Left hindlimb (tissue), 1 donor: ENCODE measurements around the gene PRX.
"Not testable (repeated sequence)": the region's sequence is repeated elsewhere in the genome, so short reads cannot be mapped to it uniquely, and the experiment has no call there.

Source experiments
- DNase-seq: peaks from one replicate; pipeline ENCODE4 v3.0.0-alpha.2; 2018

PRX gene

GRCh38 chr19:40438284-40438683 lies 25.1 kb upstream of the PRX start:
- no peak for DNase-seq

- peak; percentile 95 for DNase-seq
These were observed 20.4 kb upstream of the PRX start for GRCh38 chr19:40433391-40434216.

- not testable (repeated sequence) for DNase-seq
These were observed 19.6 kb upstream of the PRX start for GRCh38 chr19:40432760-40433159.

GRCh38 chr19:40431698-40432097 lies 18.5 kb upstream of the PRX start:
- DNase-seq, result no peak

- DNase-seq, result not testable (repeated sequence)
These were observed 17.1 kb upstream of the PRX start for GRCh38 chr19:40430242-40430641.

- DNase-seq, result not testable (repeated sequence)
These were observed 15.0 kb upstream of the PRX start for GRCh38 chr19:40428197-40428596.

- peak; percentile 100 for DNase-seq
These were observed 12.5 kb upstream of the PRX start, which contains the start of gene SERTAD1 for GRCh38 chr19:40425450-40426287. TSS of gene SERTAD1 (minus strand) at chr19:40425992. CDS start at chr19:40423546, 2,446 bp downstream.

- DNase-seq, result no peak
These were observed 11.7 kb upstream of the PRX start for GRCh38 chr19:40424637-40425449.

- DNase-seq, result no peak
These were observed 10.8 kb upstream of the PRX start for GRCh38 chr19:40423938-40424337.

- DNase-seq, result no peak
These were observed 9.8 kb upstream of the PRX start for GRCh38 chr19:40422748-40423566.

GRCh38 chr19:40421993-40422747 lies 9.0 kb upstream of the PRX start:
- DNase-seq, result no peak

- peak; percentile 95 for DNase-seq
These were observed 7.9 kb upstream of the PRX start for GRCh38 chr19:40420766-40421765.

- DNase-seq, result no peak
These were observed 7.2 kb upstream of the PRX start for GRCh38 chr19:40420451-40420765.

- DNase-seq, result no peak
These were observed 6.6 kb upstream of the PRX start for GRCh38 chr19:40419780-40420179.

GRCh38 chr19:40419066-40419612 lies 6.0 kb upstream of the PRX start:
- DNase-seq, result peak; percentile 29

- DNase-seq, result no peak
These were observed 4.9 kb upstream of the PRX start for GRCh38 chr19:40418040-40418439.

GRCh38 chr19:40417643-40417981 lies 4.4 kb upstream of the PRX start:
- DNase-seq, result peak; percentile 29

GRCh38 chr19:40416918-40417642 lies 3.9 kb upstream of the PRX start:
- peak; percentile 77 for DNase-seq

GRCh38 chr19:40415768-40416167 lies 2.6 kb upstream of the PRX start:
- no peak for DNase-seq
